Stomach (tissue), 4 donors: Measurements from ENCODE around the gene NEU4.

Source experiments
- EP300 ChIP-seq: sonication (generic); formaldehyde crosslinking; IDR thresholded peaks from one replicate; pipeline ENCODE4 v1.6.1; 2017; ENCODE audit warnings: antibody characterized with exemption
- POLR2A ChIP-seq, 4 donors: fragments of 450-650 bp; IDR thresholded peaks; one replicate each; pipeline ENCODE4 v1.6.1; 2016; ENCODE audit warnings: antibody characterized with exemption in 4 of 4, control low read depth in 2 of 4, mild to moderate bottlenecking in 1 of 4, moderate library complexity in 1 of 4
- POLR2AphosphoS5 ChIP-seq, 3 donors: sonication (generic); formaldehyde crosslinking; IDR thresholded peaks; one replicate each; pipeline ENCODE4 v1.6.1; 2016; ENCODE audit warnings: antibody characterized with exemption in 3 of 3
- TF ChIP-seq, protein P1 (sequence below), 7 experiments: fragments of 450-650 bp in 4 of 7; fragments of 200-600 bp in 3 of 7; sonication (generic) in 3 of 7; IDR thresholded peaks; one replicate each; pipeline ENCODE4 v1.5.1; 2016 to 2019; ENCODE audit warnings: antibody characterized with exemption in 7 of 7, control low read depth in 2 of 7, mild to moderate bottlenecking in 1 of 7

GRCh38 chr2:241863536-241863954 lies 54.6 kb downstream of the NEU4 start:
- no peak for TF ChIP-seq EP300
- TF ChIP-seq POLR2AphosphoS5 (IDR thresholded peaks at IDR 0.05) = no peak
- no peak for TF ChIP-seq POLR2A (IDR thresholded peaks at IDR 0.05)
- TF ChIP-seq, protein P1, sequence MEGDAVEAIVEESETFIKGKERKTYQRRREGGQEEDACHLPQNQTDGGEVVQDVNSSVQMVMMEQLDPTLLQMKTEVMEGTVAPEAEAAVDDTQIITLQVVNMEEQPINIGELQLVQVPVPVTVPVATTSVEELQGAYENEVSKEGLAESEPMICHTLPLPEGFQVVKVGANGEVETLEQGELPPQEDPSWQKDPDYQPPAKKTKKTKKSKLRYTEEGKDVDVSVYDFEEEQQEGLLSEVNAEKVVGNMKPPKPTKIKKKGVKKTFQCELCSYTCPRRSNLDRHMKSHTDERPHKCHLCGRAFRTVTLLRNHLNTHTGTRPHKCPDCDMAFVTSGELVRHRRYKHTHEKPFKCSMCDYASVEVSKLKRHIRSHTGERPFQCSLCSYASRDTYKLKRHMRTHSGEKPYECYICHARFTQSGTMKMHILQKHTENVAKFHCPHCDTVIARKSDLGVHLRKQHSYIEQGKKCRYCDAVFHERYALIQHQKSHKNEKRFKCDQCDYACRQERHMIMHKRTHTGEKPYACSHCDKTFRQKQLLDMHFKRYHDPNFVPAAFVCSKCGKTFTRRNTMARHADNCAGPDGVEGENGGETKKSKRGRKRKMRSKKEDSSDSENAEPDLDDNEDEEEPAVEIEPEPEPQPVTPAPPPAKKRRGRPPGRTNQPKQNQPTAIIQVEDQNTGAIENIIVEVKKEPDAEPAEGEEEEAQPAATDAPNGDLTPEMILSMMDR (IDR thresholded peaks at IDR 0.05) = no peak
